ENCODE measurements around the gene UBE3A. TPM values are rescaled to one million over a fixed set of nuclear protein-coding genes. Genes with fewer than 3 reads are reported as not detected.

The UBE3A gene
- total RNA-seq, 1 donor from 2014 or later = 122 TPM

GRCh38 chr15:25477816-25478215, 39.0 kb upstream of the UBE3A start:
- Histone ChIP-seq H3K27ac (replicated peaks) (no peak overlapping the region), H3K27me3 (ENCODE audit: low read depth) (no peaks in the 10 kb centered on the region), H3K4me1 (no peaks in the 10 kb centered on the region), H3K36me3 (no peaks in the 10 kb centered on the region), H3K4me3 (no peak overlapping the region), H3K9me3 (replicated peaks) (no peaks in the 10 kb centered on the region)
- intact Hi-C loops (cut with micrococcal nuclease) = no loop called here
- TF ChIP-seq, protein P1, sequence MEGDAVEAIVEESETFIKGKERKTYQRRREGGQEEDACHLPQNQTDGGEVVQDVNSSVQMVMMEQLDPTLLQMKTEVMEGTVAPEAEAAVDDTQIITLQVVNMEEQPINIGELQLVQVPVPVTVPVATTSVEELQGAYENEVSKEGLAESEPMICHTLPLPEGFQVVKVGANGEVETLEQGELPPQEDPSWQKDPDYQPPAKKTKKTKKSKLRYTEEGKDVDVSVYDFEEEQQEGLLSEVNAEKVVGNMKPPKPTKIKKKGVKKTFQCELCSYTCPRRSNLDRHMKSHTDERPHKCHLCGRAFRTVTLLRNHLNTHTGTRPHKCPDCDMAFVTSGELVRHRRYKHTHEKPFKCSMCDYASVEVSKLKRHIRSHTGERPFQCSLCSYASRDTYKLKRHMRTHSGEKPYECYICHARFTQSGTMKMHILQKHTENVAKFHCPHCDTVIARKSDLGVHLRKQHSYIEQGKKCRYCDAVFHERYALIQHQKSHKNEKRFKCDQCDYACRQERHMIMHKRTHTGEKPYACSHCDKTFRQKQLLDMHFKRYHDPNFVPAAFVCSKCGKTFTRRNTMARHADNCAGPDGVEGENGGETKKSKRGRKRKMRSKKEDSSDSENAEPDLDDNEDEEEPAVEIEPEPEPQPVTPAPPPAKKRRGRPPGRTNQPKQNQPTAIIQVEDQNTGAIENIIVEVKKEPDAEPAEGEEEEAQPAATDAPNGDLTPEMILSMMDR (IDR thresholded peaks at IDR 0.05; ENCODE audit: borderline replicate concordance) = no peak
- no peak for DNase-seq

DNA sequence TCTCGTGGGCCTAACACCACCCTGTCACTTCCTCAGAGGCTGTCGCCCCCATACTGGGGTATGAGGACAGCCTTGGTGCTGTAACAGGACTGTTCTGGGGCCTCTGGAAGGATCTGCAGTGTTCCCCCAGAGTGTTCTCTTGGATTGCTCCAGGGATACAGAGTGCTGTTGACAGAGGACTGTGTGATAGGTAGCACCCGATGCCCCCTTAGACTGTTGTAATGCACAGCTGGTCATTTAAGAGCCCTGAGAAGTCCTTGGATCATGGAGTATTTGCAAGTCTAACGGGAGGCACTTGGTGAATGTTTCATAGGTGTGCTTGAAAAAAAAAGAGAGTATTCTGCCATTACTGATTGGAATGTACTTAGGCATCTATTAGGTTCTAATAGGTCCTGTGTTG, 35.4 kb upstream of the UBE3A start:
- TF ChIP-seq, protein P1 (IDR thresholded peaks at IDR 0.05; ENCODE audit: borderline replicate concordance) = no peak
- no peaks in the 10 kb centered on the region for H3K9me3 ChIP-seq (replicated peaks)
- H3K27me3 ChIP-seq (ENCODE audit: low read depth) = no peaks in the 10 kb centered on the region
- DNase-seq = no peak
- peaks cover 10% of the 10 kb centered on the region for H3K4me1 ChIP-seq
- H3K36me3 ChIP-seq = no peaks in the 10 kb centered on the region
- intact Hi-C loops (cut with micrococcal nuclease) = no loop called here
- H3K27ac ChIP-seq (replicated peaks) = no peak overlapping the region
- no peak overlapping the region for H3K4me3 ChIP-seq

DNA sequence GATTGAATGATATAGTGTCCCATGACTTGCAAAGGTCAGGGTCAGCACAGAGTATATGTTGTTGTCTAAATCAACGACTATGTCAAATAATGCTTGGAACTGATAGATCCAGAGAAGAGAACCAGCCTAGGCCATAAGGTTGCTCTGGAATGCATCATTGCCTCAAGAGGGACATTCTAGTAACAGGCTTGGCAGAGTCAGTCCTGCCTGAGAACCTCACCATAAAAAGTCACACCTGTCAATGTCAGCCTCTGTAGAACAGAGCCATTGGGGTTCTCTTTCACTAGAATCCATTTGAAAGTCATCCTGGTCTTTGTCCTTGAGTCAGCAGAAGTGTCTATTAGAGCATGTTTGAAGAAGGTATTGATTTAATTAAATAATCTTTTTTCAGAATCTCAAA, 31.4 kb upstream of the UBE3A start:
- H3K36me3 ChIP-seq = no peaks in the 10 kb centered on the region
- TF ChIP-seq, protein P1 (IDR thresholded peaks at IDR 0.05; ENCODE audit: borderline replicate concordance) = no peak
- no peak overlapping the region for H3K4me3 ChIP-seq
- DNase-seq = no peak
- no peaks in the 10 kb centered on the region for H3K9me3 ChIP-seq (replicated peaks)
- peaks cover 26% of the 10 kb centered on the region for H3K4me1 ChIP-seq
- intact Hi-C loops (cut with micrococcal nuclease) = no loop called here
- no peaks in the 10 kb centered on the region for H3K27me3 ChIP-seq (ENCODE audit: low read depth)
- no peak overlapping the region for H3K27ac ChIP-seq (replicated peaks)

- no peak for DNase-seq
- Histone ChIP-seq H3K4me3 (no peak overlapping the region), H3K27me3 (ENCODE audit: low read depth) (no peaks in the 10 kb centered on the region), H3K27ac (replicated peaks) (peak overlapping the region; percentile 30), H3K9me3 (replicated peaks) (no peaks in the 10 kb centered on the region), H3K4me1 (peaks cover 26% of the 10 kb centered on the region), H3K36me3 (no peaks in the 10 kb centered on the region)
- intact Hi-C loops (cut with micrococcal nuclease) = no loop called here
- TF ChIP-seq, protein P1 (IDR thresholded peaks at IDR 0.05; ENCODE audit: borderline replicate concordance) = no peak
These were observed 30.6 kb upstream of the UBE3A start for GRCh38 chr15:25469377-25469776.

DNA sequence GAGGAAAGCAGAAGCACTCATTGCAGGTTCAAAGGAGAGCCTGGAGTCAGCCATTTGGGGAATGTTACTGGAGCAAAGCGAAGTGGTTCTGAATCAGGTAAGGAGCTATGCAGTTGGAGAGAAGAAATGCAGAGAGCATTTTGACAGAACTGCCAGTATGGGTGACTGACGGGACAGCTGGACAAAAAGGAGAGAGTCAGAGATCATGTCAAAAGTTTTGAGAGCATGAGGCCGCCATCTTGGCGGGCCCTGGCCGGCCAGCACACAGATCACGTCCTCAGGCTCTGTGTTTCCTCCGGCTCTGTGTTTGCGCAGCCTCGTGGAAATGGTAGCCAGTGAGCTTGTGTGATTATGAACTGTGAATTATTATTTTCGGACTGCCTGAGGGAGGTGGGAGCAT, 29.8 kb upstream of the UBE3A start:
- no peak for DNase-seq
- H3K4me1 ChIP-seq = peaks cover 26% of the 10 kb centered on the region
- intact Hi-C loops (cut with micrococcal nuclease) = no loop called here
- H3K9me3 ChIP-seq (replicated peaks) = no peaks in the 10 kb centered on the region
- no peaks in the 10 kb centered on the region for H3K27me3 ChIP-seq (ENCODE audit: low read depth)
- no peak overlapping the region for H3K27ac ChIP-seq (replicated peaks)
- H3K4me3 ChIP-seq = no peak overlapping the region
- TF ChIP-seq, protein P1 (IDR thresholded peaks at IDR 0.05; ENCODE audit: borderline replicate concordance) = no peak
- no peaks in the 10 kb centered on the region for H3K36me3 ChIP-seq

- peaks cover 26% of the 10 kb centered on the region for H3K4me1 ChIP-seq
- no peak overlapping the region for H3K4me3 ChIP-seq
- peak; percentile 44 for DNase-seq
- no peaks in the 10 kb centered on the region for H3K36me3 ChIP-seq
- H3K27ac ChIP-seq (replicated peaks) = no peak overlapping the region
- TF ChIP-seq, protein P1 (IDR thresholded peaks at IDR 0.05; ENCODE audit: borderline replicate concordance) = no peak
- peaks cover 1% of the 10 kb centered on the region for H3K9me3 ChIP-seq (replicated peaks)
- no peaks in the 10 kb centered on the region for H3K27me3 ChIP-seq (ENCODE audit: low read depth)
- intact Hi-C loops (cut with micrococcal nuclease) = no loop called here
These were observed 27.0 kb upstream of the UBE3A start for GRCh38 chr15:25465835-25466234.
